H1 (cell line): ENCODE data around the gene INPP4A. TPM values are rescaled to one million over a fixed set of nuclear protein-coding genes. Genes with fewer than 3 reads are reported as not detected.

Experiments used
- CTCF ChIA-PET: fragments of 300-600 bp; sonication (Branson Sonifier 250); formaldehyde crosslinking; loops from one replicate; lab custom pipeline; 2021; ENCODE audit not compliant: partially characterized antibody; lab: Charles Lee
- POLR2A ChIA-PET: fragments of 300-600 bp; sonication (Branson Sonifier 250); formaldehyde crosslinking; loops from one replicate; lab custom pipeline; 2021; ENCODE audit warnings: inconsistent platforms; ENCODE audit not compliant: partially characterized antibody; lab: Charles Lee
- DNase-seq, 2 experiments: peaks; one replicate each; pipeline versions ENCODE4 v3.0.0 to v3.0.0-alpha.2; 2010 to 2022; ENCODE audit warnings: low spot score in 2 of 2, low read depth in 1 of 2, mixed read lengths in 1 of 2
- FAIRE-seq: peaks from 2 replicates; lab custom pipeline; 2011; peaks lifted over from hg19 to GRCh38; lab: Jason Lieb, UNC
- H2AFZ ChIP-seq: 2 replicates; pipeline ENCODE4 v1.8.1; 2012; ENCODE audit warnings: low read length, inconsistent platforms
- H2AK5ac ChIP-seq: 2 replicates; pipeline ENCODE4 v1.6.1; 2013; ENCODE audit warnings: low read depth, low read length
- H2BK120ac ChIP-seq: replicated peaks from 2 replicates; pipeline ENCODE3; 2013; ENCODE audit warnings: low read depth, low read length, inconsistent platforms
- H2BK12ac ChIP-seq: 2 replicates; pipeline ENCODE4 v1.6.1; 2013; ENCODE audit warnings: low read depth, low read length
- H2BK15ac ChIP-seq: 2 replicates; pipeline ENCODE4 v1.6.1; 2013; ENCODE audit warnings: low read length
- H2BK20ac ChIP-seq: 2 replicates; pipeline ENCODE4 v1.6.1; 2013; ENCODE audit warnings: low read length
- H2BK5ac ChIP-seq: 2 replicates; pipeline ENCODE4 v1.6.1; 2013; ENCODE audit warnings: low read depth, low read length
- H3K14ac ChIP-seq: 2 replicates; pipeline ENCODE4 v1.6.1; 2013; ENCODE audit warnings: inconsistent platforms; ENCODE audit not compliant: insufficient read length
- H3K18ac ChIP-seq: 2 replicates; pipeline ENCODE4 v1.6.1; 2013; ENCODE audit warnings: low read length; ENCODE audit errors: extremely low read depth
- H3K23ac ChIP-seq: 2 replicates; pipeline ENCODE4 v1.6.1; 2013; ENCODE audit warnings: inconsistent platforms; ENCODE audit not compliant: insufficient read length
- H3K23me2 ChIP-seq: 2 replicates; pipeline ENCODE4 v1.6.1; 2013; ENCODE audit warnings: low read depth, low read length
- H3K27ac ChIP-seq: 2 replicates; pipeline ENCODE4 v1.6.1; 2011; ENCODE audit warnings: low read depth, low read length, inconsistent platforms
- H3K27me3 ChIP-seq, 4 experiments: replicated peaks in 1 of 4; 1 replicate in 1 of 4; 2 replicates in 3 of 4; pipeline versions ENCODE4 v1.6.1 to v1.8.1; 2011 to 2013; ENCODE audit warnings: low read length in 3 of 4, mild to moderate bottlenecking in 3 of 4, inconsistent platforms in 2 of 4, mixed read lengths in 2 of 4, moderate library complexity in 1 of 4; ENCODE audit not compliant: control insufficient read depth in 3 of 4, insufficient read depth in 3 of 4; ENCODE audit errors: extremely low read depth in 1 of 4
- H3K36me3 ChIP-seq, 4 experiments: 2 replicates each; pipeline versions ENCODE4 v1.6.1 to v1.8.1; 2011 to 2013; ENCODE audit warnings: mild to moderate bottlenecking in 4 of 4, low read length in 3 of 4, moderate library complexity in 2 of 4, control low read depth in 1 of 4, inconsistent platforms in 1 of 4; ENCODE audit not compliant: insufficient read depth in 4 of 4, control insufficient read depth in 2 of 4
- H3K4ac ChIP-seq: replicated peaks from 2 replicates; pipeline ENCODE3; 2013; ENCODE audit warnings: low read length, low read depth, mixed read lengths, inconsistent platforms; ENCODE audit not compliant: insufficient read length
- H3K4me1 ChIP-seq, 4 experiments: replicated peaks in 1 of 4; 1 replicate in 1 of 4; 2 replicates in 3 of 4; pipeline versions ENCODE4 v1.6.1 to v1.8.1; 2011 to 2013; ENCODE audit warnings: low read length in 3 of 4, inconsistent platforms in 2 of 4, mixed read lengths in 1 of 4; ENCODE audit not compliant: insufficient read depth in 4 of 4, control insufficient read depth in 3 of 4
- H3K4me2 ChIP-seq, 2 experiments: 2 replicates each; pipeline versions ENCODE4 v1.6.1 to v1.8.1; 2011 to 2013; ENCODE audit warnings: low read depth in 2 of 2, low read length in 2 of 2, control low read depth in 1 of 2, inconsistent platforms in 1 of 2, mild to moderate bottlenecking in 1 of 2; ENCODE audit not compliant: insufficient read depth in 1 of 2
- H3K4me3 ChIP-seq, 4 experiments: fragments of 200-600, 300-600 bp in 1 of 4; sonication (generic), shearing (Covaris generic), sonication (Bioruptor Twin) in 1 of 4; 2 replicates each; pipeline versions ENCODE4 v1.5.1 to v1.8.1; 2011 to 2016; ENCODE audit warnings: low read length in 4 of 4, low read depth in 3 of 4, control low read depth in 2 of 4, inconsistent platforms in 2 of 4, mild to moderate bottlenecking in 2 of 4, mixed read lengths in 1 of 4, moderate library complexity in 1 of 4; ENCODE audit not compliant: insufficient read depth in 2 of 4; ENCODE audit errors: extremely low read depth in 1 of 4
- H3K56ac ChIP-seq: replicated peaks from 2 replicates; pipeline ENCODE3; 2013; ENCODE audit warnings: low read depth, mild to moderate bottlenecking, mixed read lengths, low read length, inconsistent platforms; ENCODE audit not compliant: insufficient read length
- H3K79me1 ChIP-seq: 2 replicates; pipeline ENCODE4 v1.6.1; 2013; ENCODE audit warnings: low read depth, low read length, control low read depth
- H3K79me2 ChIP-seq, 2 experiments: 2 replicates each; pipeline versions ENCODE4 v1.6.1 to v1.8.1; 2012 to 2013; ENCODE audit warnings: low read length in 2 of 2, mild to moderate bottlenecking in 2 of 2, inconsistent platforms in 1 of 2; ENCODE audit not compliant: insufficient read depth in 2 of 2, control insufficient read depth in 1 of 2
- H3K9ac ChIP-seq, 4 experiments: replicated peaks in 1 of 4; 1 replicate in 1 of 4; 2 replicates in 3 of 4; pipeline versions ENCODE4 v1.6.1 to v1.8.1; 2011 to 2013; ENCODE audit warnings: low read depth in 3 of 4, low read length in 3 of 4, control low read depth in 2 of 4, mild to moderate bottlenecking in 2 of 4, moderate library complexity in 2 of 4, inconsistent platforms in 1 of 4; ENCODE audit errors: extremely low read depth in 1 of 4
- H3K9me3 ChIP-seq, 2 experiments: 2 replicates each; pipeline versions ENCODE4 v1.6.1 to v1.8.1; 2012 to 2013; ENCODE audit warnings: mild to moderate bottlenecking in 2 of 2, moderate library complexity in 2 of 2, control low read depth in 1 of 2, inconsistent platforms in 1 of 2, low read depth in 1 of 2, low read length in 1 of 2, mixed read lengths in 1 of 2; ENCODE audit not compliant: insufficient read depth in 2 of 2
- H4K20me1 ChIP-seq, 2 experiments: replicated peaks in 1 of 2; 2 replicates each; pipeline versions ENCODE3 to v1.8.1; 2011 to 2013; ENCODE audit warnings: inconsistent platforms in 2 of 2, low read length in 2 of 2, mild to moderate bottlenecking in 1 of 2; ENCODE audit not compliant: insufficient read depth in 2 of 2, control insufficient read depth in 1 of 2
- H4K5ac ChIP-seq: 2 replicates; pipeline ENCODE4 v1.6.1; 2013; ENCODE audit warnings: low read length, low read depth, mixed read lengths, inconsistent platforms; ENCODE audit not compliant: insufficient read length
- H4K8ac ChIP-seq: 2 replicates; pipeline ENCODE4 v1.8.0; 2013; ENCODE audit warnings: mild to moderate bottlenecking, moderate library complexity, low read length, inconsistent platforms; ENCODE audit not compliant: insufficient read depth; ENCODE audit errors: extremely low read depth
- H4K91ac ChIP-seq: replicated peaks from 2 replicates; pipeline ENCODE3; 2013; ENCODE audit warnings: low read length, mixed read lengths, inconsistent platforms; ENCODE audit not compliant: insufficient read length
- ASH2L ChIP-seq: fragments of 200-600, 300-600 bp; sonication (generic); IDR thresholded peaks from one replicate; pipeline ENCODE4 v1.7.1; 2017; ENCODE audit warnings: low read length
- BCL11A ChIP-seq, 2 experiments: IDR thresholded peaks; one replicate each; pipeline ENCODE4 v1.6.1; 2011; ENCODE audit warnings: low read depth in 2 of 2, low read length in 2 of 2, mild to moderate bottlenecking in 2 of 2
- POU5F1 ChIP-seq: IDR thresholded peaks from 2 replicates; pipeline ENCODE4 v1.6.1; 2011; ENCODE audit warnings: low read depth, mild to moderate bottlenecking, low read length, moderate library complexity
- RFX5 ChIP-seq: IDR thresholded peaks from 2 replicates; pipeline ENCODE4 v1.6.1; 2011; ENCODE audit warnings: low read depth, low read length, improper control_type of control experiment, borderline replicate concordance
- WGBS, 2 experiments: shearing (Covaris generic) in 1 of 2; methylation state at CpG; one replicate each; pipeline versions ENCODE4 v1.1.6 to v1.1.7; 2013 to 2015; ENCODE audit warnings: low lambda C conversion rate in 2 of 2, mixed read lengths in 2 of 2, inconsistent platforms in 1 of 2, low coverage in 1 of 2, missing lambda C conversion rate in 1 of 2; ENCODE audit not compliant: insufficient replicate concordance in 2 of 2, insufficient coverage in 1 of 2, insufficient read length in 1 of 2; ENCODE audit errors: extremely low coverage in 1 of 2, missing lambda C conversion rate in 1 of 2; 5-methylcytosine and 5-hydroxymethylcytosine counted together
- polyA plus RNA-seq, 7 experiments: library from polyadenylated mRNA; depleted of rRNA in 3 of 7; stranded (reverse) in 5 of 7; unstranded in 2 of 7; fragments of >200 nt in 5 of 7; fragments of 200-250 nt in 2 of 7; gene quantifications; 1 replicate in 5 of 7; 2 replicates in 1 of 7; 4 replicates in 1 of 7; pipeline versions ENCODE4 v1.2.1 to v1.2.3, GENCODE V29; 2011 to 2013; ENCODE audit warnings: missing spikeins in 2 of 7, mixed read lengths in 2 of 7
- total RNA-seq: library from RNA; stranded (reverse); fragmentation: NEBNext Ultra II Directional; extraction: Animal tissue kit (Norgen Biotek cat#: 25700); gene quantifications from 2 replicates; pipeline ENCODE4 v1.2.1, GENCODE V29; 2021

Gene INPP4A
- total and polyA plus RNA-seq, 2 of the 8 experiments (the other 6 are each of a cell fraction or from before 2014, with no cell fraction given), result 25.6 to 34.3 TPM

DNA sequence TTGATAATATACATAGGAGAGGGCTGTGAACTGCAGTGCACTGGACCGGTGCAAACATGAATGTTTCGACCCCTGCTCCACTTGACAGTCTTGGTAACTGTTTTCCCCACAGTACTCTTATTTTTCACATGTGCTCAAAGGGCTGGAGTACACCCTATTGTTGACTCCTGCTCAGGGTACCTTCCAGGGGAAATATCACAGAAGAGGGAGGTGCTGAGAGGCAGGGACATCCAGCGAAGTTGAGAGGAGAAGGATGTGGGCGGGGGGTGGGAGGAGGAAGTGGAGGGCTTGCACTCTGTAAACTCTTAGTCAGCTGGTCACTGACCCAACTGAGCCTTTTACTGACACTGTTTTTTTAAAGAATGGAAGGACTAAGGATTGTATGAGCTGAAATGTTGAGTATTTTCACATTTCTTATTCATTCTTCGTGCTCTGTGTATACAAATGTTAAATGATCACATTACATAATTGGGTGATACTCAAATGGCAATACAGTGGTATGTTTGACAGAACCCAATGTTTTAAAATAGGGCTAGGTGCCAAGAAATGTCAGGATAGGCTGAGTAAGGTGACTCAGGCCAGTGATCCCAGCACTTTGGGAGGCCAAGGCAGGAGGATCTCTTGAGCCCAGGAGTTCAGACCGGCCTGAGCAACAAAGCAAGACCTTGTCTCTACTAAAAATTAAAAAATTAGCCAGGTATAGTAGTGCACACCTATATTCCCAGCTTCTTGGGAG is 10.0 kb downstream of the INPP4A start:
- ChIA-PET POLR2A (interaction anchor here (1.0 to 1.3 kb wide), 2 partner anchors 10 kb away, joined by 3 to 4 read pairs; partner anchors contain the start of gene INPP4A), CTCF (interaction anchor here (1.3 kb wide), 1 partner anchor 11 kb away, joined by 4 read pairs; no protein-coding TSS in a partner anchor)
- WGBS, 2 experiments, result 57% methylated on average over 6 of the region's 6 CpGs; no CpG with 5 or more reads in 1 of the 2 experiments
- Histone ChIP-seq H2BK120ac (peak overlapping the region; percentile 58), H3K23ac (no peak overlapping the region), H3K4me1 (peaks cover 14 to 42% (median 27%) of the 10 kb centered on the region in 4 experiments), H3K36me3 (peaks cover 0 to 4% (median 0%) of the 10 kb centered on the region in 4 experiments; a peak in 1 of 8 replicates), H3K4ac (peak overlapping the region; percentile 59), H2BK12ac (no peak overlapping the region), H3K79me1 (peaks cover 28% of the 10 kb centered on the region), H2BK20ac (no peak overlapping the region), H3K56ac (peak overlapping the region; percentile 80), H3K9me3 (no peaks in the 10 kb centered on the region), H2AK5ac (no peak overlapping the region), H2BK15ac (no peak overlapping the region; the same call in 1 of the 2 replicates), H2AFZ (no peak overlapping the region), H4K20me1 (peaks cover 6 to 25% of the 10 kb centered on the region in 2 experiments), H4K91ac (peak overlapping the region; percentile 58), H3K9ac (peak overlapping the region in 1 of 4 experiments; percentile 40; a peak in 1 of 7 replicates), H2BK5ac (0 out of 2 replicates have a peak overlapping the region, but pooled peaks have one; percentile 45), H3K27ac (peak overlapping the region; percentile 8; the same call in 1 of the 2 replicates), H3K4me2 (peak overlapping the region; percentile 44 to 69), H4K8ac (no peak overlapping the region), H4K5ac (no peak overlapping the region), H3K79me2 (peaks cover 12 to 95% of the 10 kb centered on the region in 2 experiments), H3K23me2 (no peaks in the 10 kb centered on the region), H3K27me3 (no peaks in the 10 kb centered on the region), H3K14ac (no peak overlapping the region), H3K4me3 (0 out of 8 replicates have a peak overlapping the region, but pooled peaks of 3 of the 4 experiments have one; percentile 7 to 30 (median 9)), H3K18ac (no peak overlapping the region; the same call in 1 of the 2 replicates)
- DNase-seq (no peak), FAIRE-seq (no peak)
- no peak for TF ChIP-seq RFX5
- peak; percentile 11 for TF ChIP-seq ASH2L
- TF ChIP-seq POU5F1, result no peak
- no peak for TF ChIP-seq BCL11A (IDR thresholded peaks at IDR 0.05; ENCODE audit: low read depth in 2 of 2, low read length in 2 of 2)
